Trophoblast cell (in vitro differentiated cells and primary cell): ENCODE results near the gene CGNL1.

Experiments used
- DNase-seq, 2 donors: peaks; one replicate each; pipeline ENCODE4 v3.0.0-alpha.2; 2016
- H2AFZ ChIP-seq: 2 replicates; pipeline ENCODE4 v1.6.1; 2013; ENCODE audit warnings: low read length, moderate library complexity, mild to moderate bottlenecking; ENCODE audit not compliant: insufficient read depth, poor library complexity
- H2AK5ac ChIP-seq: 2 replicates; pipeline ENCODE4 v1.6.1; 2013; ENCODE audit warnings: mild to moderate bottlenecking, low read length
- H2BK120ac ChIP-seq: 2 replicates; pipeline ENCODE4 v1.6.1; 2013; ENCODE audit warnings: low read length, mild to moderate bottlenecking, moderate library complexity; ENCODE audit not compliant: insufficient read depth, poor library complexity
- H2BK12ac ChIP-seq: 2 replicates; pipeline ENCODE4 v1.6.1; 2013; ENCODE audit warnings: mild to moderate bottlenecking, low read length, moderate library complexity
- H2BK5ac ChIP-seq: 2 replicates; pipeline ENCODE4 v1.6.1; 2013; ENCODE audit warnings: low read length, low read depth, moderate library complexity, mild to moderate bottlenecking; ENCODE audit not compliant: poor library complexity
- H3K14ac ChIP-seq: 2 replicates; pipeline ENCODE4 v1.6.1; 2013; ENCODE audit warnings: mild to moderate bottlenecking, low read length
- H3K18ac ChIP-seq: 2 replicates; pipeline ENCODE4 v1.6.1; 2013; ENCODE audit warnings: mild to moderate bottlenecking, low read length
- H3K23ac ChIP-seq: 2 replicates; pipeline ENCODE4 v1.6.1; 2013; ENCODE audit warnings: low read length
- H3K27ac ChIP-seq: 2 replicates; pipeline ENCODE4 v1.5.1; 2013; ENCODE audit warnings: low read depth, mild to moderate bottlenecking, inconsistent platforms, low read length, moderate library complexity
- H3K27me3 ChIP-seq: 2 replicates; pipeline ENCODE4 v1.6.1; 2013; ENCODE audit warnings: inconsistent platforms, mild to moderate bottlenecking, low read length, moderate library complexity; ENCODE audit not compliant: insufficient read depth
- H3K36me3 ChIP-seq, 2 experiments: 1 replicate in 1 of 2; 2 replicates in 1 of 2; pipeline ENCODE4 v1.6.1; 2013; ENCODE audit warnings: low read length in 2 of 2, mild to moderate bottlenecking in 2 of 2, moderate library complexity in 1 of 2; ENCODE audit not compliant: insufficient read depth in 2 of 2, control insufficient read depth in 1 of 2
- H3K4ac ChIP-seq: 2 replicates; pipeline ENCODE4 v1.6.1; 2013; ENCODE audit warnings: low read depth, mild to moderate bottlenecking, low read length, moderate library complexity
- H3K4me1 ChIP-seq, 2 experiments: 1 replicate in 1 of 2; 2 replicates in 1 of 2; pipeline ENCODE4 v1.6.1; 2013; ENCODE audit warnings: low read length in 2 of 2, mild to moderate bottlenecking in 2 of 2, moderate library complexity in 1 of 2; ENCODE audit not compliant: insufficient read depth in 2 of 2, control insufficient read depth in 1 of 2
- H3K4me2 ChIP-seq: 2 replicates; pipeline ENCODE4 v1.6.1; 2013; ENCODE audit warnings: inconsistent platforms, mild to moderate bottlenecking, low read length, moderate library complexity
- H3K4me3 ChIP-seq: 2 replicates; pipeline ENCODE4 v1.5.1; 2013; ENCODE audit warnings: mild to moderate bottlenecking, low read depth, low read length, inconsistent platforms
- H3K79me1 ChIP-seq: one replicate; pipeline ENCODE4 v1.6.1; 2013; ENCODE audit warnings: low read length
- H3K79me2 ChIP-seq: 2 replicates; pipeline ENCODE4 v1.6.1; 2013; ENCODE audit warnings: low read length, mild to moderate bottlenecking; ENCODE audit not compliant: control insufficient read depth, insufficient read depth, poor library complexity
- H3K9ac ChIP-seq: 2 replicates; pipeline ENCODE4 v1.6.1; 2013; ENCODE audit warnings: mild to moderate bottlenecking, low read length
- H3K9me3 ChIP-seq: 2 replicates; pipeline ENCODE4 v1.6.1; 2013; ENCODE audit warnings: low read depth, mild to moderate bottlenecking, control low read depth, inconsistent platforms, low read length; ENCODE audit not compliant: insufficient read depth
- H4K12ac ChIP-seq: 2 replicates; pipeline ENCODE4 v1.6.1; 2013; ENCODE audit warnings: low read depth, mild to moderate bottlenecking, low read length, moderate library complexity
- H4K8ac ChIP-seq: 2 replicates; pipeline ENCODE4 v1.6.1; 2013; ENCODE audit warnings: low read depth, mild to moderate bottlenecking, low read length, moderate library complexity
- H4K91ac ChIP-seq: one replicate; pipeline ENCODE4 v1.6.1; 2013; ENCODE audit warnings: low read depth, mild to moderate bottlenecking, low read length, moderate library complexity
- WGBS: extraction: QIAGEN DNeasy Blood & Tissue Kit; methylation state at CpG from one replicate; pipeline ENCODE4 v1.1.7; 2013; ENCODE audit warnings: missing lambda C conversion rate; ENCODE audit not compliant: insufficient read length, insufficient coverage; ENCODE audit errors: extremely low coverage; 5-methylcytosine and 5-hydroxymethylcytosine counted together

The CGNL1 gene

GRCh38 chr15:57380854-57381253, 4.5 kb downstream of the CGNL1 start:
- H4K12ac ChIP-seq: no peak overlapping the region
- no peak overlapping the region for H3K4ac ChIP-seq
- no CpG with 5 or more reads among the region's 2 CpGs for WGBS
- no peak for DNase-seq
- H3K79me2 ChIP-seq: peaks cover 1% of the 10 kb centered on the region
- no peaks in the 10 kb centered on the region for H3K4me1 ChIP-seq
- no peaks in the 10 kb centered on the region for H3K27me3 ChIP-seq
- H3K18ac ChIP-seq: no peak overlapping the region
- H3K27ac ChIP-seq: no peak overlapping the region
- H2AFZ ChIP-seq: no peak overlapping the region
- no peak overlapping the region for H4K8ac ChIP-seq
- H3K4me3 ChIP-seq: no peak overlapping the region
- no peak overlapping the region for H3K9ac ChIP-seq
- H2BK120ac ChIP-seq: no peak overlapping the region
- no peak overlapping the region for H3K4me2 ChIP-seq
- H2BK5ac ChIP-seq: no peak overlapping the region
- H3K36me3 ChIP-seq: no peaks in the 10 kb centered on the region
- H3K9me3 ChIP-seq: no peaks in the 10 kb centered on the region
- no peak overlapping the region for H3K23ac ChIP-seq
- H2BK12ac ChIP-seq: no peak overlapping the region
- H3K14ac ChIP-seq: no peak overlapping the region
- H2AK5ac ChIP-seq: no peak overlapping the region
- H4K91ac ChIP-seq: no peak overlapping the region
- peaks cover 5% of the 10 kb centered on the region for H3K79me1 ChIP-seq

GRCh38 chr15:57382215-57382614, 5.9 kb downstream of the CGNL1 start:
- DNase-seq: no peak
- H4K91ac ChIP-seq: no peak overlapping the region
- H3K4me3 ChIP-seq: no peak overlapping the region
- no peak overlapping the region for H3K23ac ChIP-seq
- H3K9ac ChIP-seq: no peak overlapping the region
- no peaks in the 10 kb centered on the region for H3K36me3 ChIP-seq
- H4K8ac ChIP-seq: no peak overlapping the region
- H3K27me3 ChIP-seq: no peaks in the 10 kb centered on the region
- H4K12ac ChIP-seq: no peak overlapping the region
- peaks cover 1% of the 10 kb centered on the region for H3K79me2 ChIP-seq
- no peak overlapping the region for H2BK12ac ChIP-seq
- H3K14ac ChIP-seq: no peak overlapping the region
- H2AK5ac ChIP-seq: no peak overlapping the region
- no peak overlapping the region for H2BK120ac ChIP-seq
- H3K18ac ChIP-seq: no peak overlapping the region
- no peaks in the 10 kb centered on the region for H3K79me1 ChIP-seq
- no peak overlapping the region for H3K4ac ChIP-seq
- no peaks in the 10 kb centered on the region for H3K9me3 ChIP-seq
- H3K27ac ChIP-seq: no peak overlapping the region
- no peak overlapping the region for H2BK5ac ChIP-seq
- H3K4me2 ChIP-seq: no peak overlapping the region
- peaks cover 0 to 4% of the 10 kb centered on the region in 2 experiments for H3K4me1 ChIP-seq
- H2AFZ ChIP-seq: no peak overlapping the region
- no CpG with 5 or more reads among the region's 7 CpGs for WGBS

GRCh38 chr15:57382969-57383368, 6.7 kb downstream of the CGNL1 start:
- no CpG with 5 or more reads among the region's 1 CpG for WGBS
- Histone ChIP-seq H3K18ac (no peak overlapping the region), H3K79me1 (peaks cover 3% of the 10 kb centered on the region), H2AK5ac (no peak overlapping the region), H2BK12ac (no peak overlapping the region), H3K14ac (no peak overlapping the region), H3K4me3 (no peak overlapping the region), H3K27ac (no peak overlapping the region), H3K36me3 (no peaks in the 10 kb centered on the region), H4K12ac (no peak overlapping the region), H3K79me2 (peaks cover 1% of the 10 kb centered on the region), H3K9ac (no peak overlapping the region), H3K4me2 (no peak overlapping the region), H3K4me1 (peaks cover 3 to 8% of the 10 kb centered on the region in 2 experiments), H2AFZ (no peak overlapping the region), H4K91ac (no peak overlapping the region), H4K8ac (no peak overlapping the region), H3K27me3 (no peaks in the 10 kb centered on the region), H3K9me3 (no peaks in the 10 kb centered on the region), H3K4ac (no peak overlapping the region), H3K23ac (no peak overlapping the region), H2BK120ac (no peak overlapping the region), H2BK5ac (no peak overlapping the region)
- no peak for DNase-seq

GRCh38 chr15:57384024-57384423, 7.7 kb downstream of the CGNL1 start:
- peaks cover 6% of the 10 kb centered on the region for H3K79me1 ChIP-seq

More at GRCh38 chr15:57384024-57384423, 7.7 kb downstream of the CGNL1 start:
- H3K14ac ChIP-seq: no peak overlapping the region
- no peak overlapping the region for H2BK5ac ChIP-seq
- no peak overlapping the region for H2AK5ac ChIP-seq
- no peak overlapping the region for H3K4ac ChIP-seq
- H4K91ac ChIP-seq: no peak overlapping the region
- no CpG with 5 or more reads among the region's 2 CpGs for WGBS
- no peak overlapping the region for H3K4me3 ChIP-seq
- H4K8ac ChIP-seq: no peak overlapping the region
- no peak overlapping the region for H4K12ac ChIP-seq
- H3K18ac ChIP-seq: no peak overlapping the region
- no peaks in the 10 kb centered on the region for H3K79me2 ChIP-seq
- H2AFZ ChIP-seq: no peak overlapping the region
- no peak overlapping the region for H2BK12ac ChIP-seq
- no peaks in the 10 kb centered on the region for H3K27me3 ChIP-seq
- H3K27ac ChIP-seq: no peak overlapping the region
- DNase-seq: no peak
- no peak overlapping the region for H3K9ac ChIP-seq
- H3K9me3 ChIP-seq: no peaks in the 10 kb centered on the region
- H2BK120ac ChIP-seq: no peak overlapping the region
- peaks cover 9 to 14% of the 10 kb centered on the region in 2 experiments for H3K4me1 ChIP-seq
- no peak overlapping the region for H3K23ac ChIP-seq
- no peaks in the 10 kb centered on the region for H3K36me3 ChIP-seq
- H3K4me2 ChIP-seq: no peak overlapping the region
